Activated CD8-positive, alpha-beta memory T cell treated with anti-CD3 and anti-CD28 coated beads for 36 hours (primary cell): ENCODE results near the gene CD79B. TPM values are rescaled to one million over a fixed set of nuclear protein-coding genes. Genes with fewer than 3 reads are reported as not detected.

ENCODE experiments used
- CTCF ChIA-PET: fragments of 350-600 bp; sonication (Branson Sonifier 250); formaldehyde crosslinking; loops from one replicate; lab custom pipeline; 2021; ENCODE audit warnings: antibody characterized with exemption; lab: Charles Lee
- POLR2A ChIA-PET: fragments of 350-600 bp; sonication (Branson Sonifier 250); formaldehyde crosslinking; loops from one replicate; lab custom pipeline; 2021; ENCODE audit warnings: antibody characterized with exemption; lab: Charles Lee
- total RNA-seq, 2 experiments: library from RNA; stranded (reverse); gene quantifications; one replicate each; pipeline ENCODE4 v1.2.3, GENCODE V29; 2021

Gene CD79B
- total RNA-seq: 10 to 100 TPM; 23.4 to 23.9 TPM

DNA sequence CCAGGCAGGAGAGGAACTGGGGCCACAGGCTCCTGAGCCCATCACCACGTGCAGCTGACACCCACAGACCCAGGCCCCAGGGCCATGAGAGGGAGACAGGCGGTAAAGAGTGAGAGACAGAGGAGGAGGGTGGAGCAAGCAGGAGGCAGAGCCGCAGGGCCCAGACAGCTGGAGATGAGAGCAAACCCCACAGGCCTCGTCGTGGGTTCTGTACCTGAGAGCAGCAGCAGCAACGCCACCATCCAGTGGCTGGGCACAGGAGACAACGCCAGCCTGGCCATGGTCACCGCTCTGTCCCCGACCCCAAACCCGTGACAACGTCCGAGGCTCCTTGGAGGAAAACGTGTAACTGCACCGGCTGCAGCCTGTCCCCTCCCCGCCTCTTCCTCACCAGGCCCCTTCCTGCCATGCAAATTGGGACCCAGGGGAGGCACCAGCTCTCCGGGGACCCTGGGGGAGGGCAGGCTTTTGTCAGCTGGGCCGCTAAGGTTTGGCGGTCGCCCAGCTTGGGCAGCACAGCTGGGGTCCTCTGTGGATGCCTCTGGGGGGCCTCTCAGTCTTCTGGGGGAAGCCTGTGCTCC lies at the start of gene CD79B:
TSS of gene CD79B (minus strand) at position 351 of the 581 bp plus-strand sequence. CDS start at position 281, 70 bp downstream.
- POLR2A ChIA-PET: interaction anchor here (1.2 kb wide), 1 partner anchor 198 kb away, joined by 4 read pairs; the partner anchor contains the start of gene ERN1
- CTCF ChIA-PET: interaction anchor here (0.5 to 2.2 kb wide), 5 partner anchors 13 to 93 kb away, joined by 3 to 15 read pairs (median 5); partner anchors contain the start of gene GH1

DNA sequence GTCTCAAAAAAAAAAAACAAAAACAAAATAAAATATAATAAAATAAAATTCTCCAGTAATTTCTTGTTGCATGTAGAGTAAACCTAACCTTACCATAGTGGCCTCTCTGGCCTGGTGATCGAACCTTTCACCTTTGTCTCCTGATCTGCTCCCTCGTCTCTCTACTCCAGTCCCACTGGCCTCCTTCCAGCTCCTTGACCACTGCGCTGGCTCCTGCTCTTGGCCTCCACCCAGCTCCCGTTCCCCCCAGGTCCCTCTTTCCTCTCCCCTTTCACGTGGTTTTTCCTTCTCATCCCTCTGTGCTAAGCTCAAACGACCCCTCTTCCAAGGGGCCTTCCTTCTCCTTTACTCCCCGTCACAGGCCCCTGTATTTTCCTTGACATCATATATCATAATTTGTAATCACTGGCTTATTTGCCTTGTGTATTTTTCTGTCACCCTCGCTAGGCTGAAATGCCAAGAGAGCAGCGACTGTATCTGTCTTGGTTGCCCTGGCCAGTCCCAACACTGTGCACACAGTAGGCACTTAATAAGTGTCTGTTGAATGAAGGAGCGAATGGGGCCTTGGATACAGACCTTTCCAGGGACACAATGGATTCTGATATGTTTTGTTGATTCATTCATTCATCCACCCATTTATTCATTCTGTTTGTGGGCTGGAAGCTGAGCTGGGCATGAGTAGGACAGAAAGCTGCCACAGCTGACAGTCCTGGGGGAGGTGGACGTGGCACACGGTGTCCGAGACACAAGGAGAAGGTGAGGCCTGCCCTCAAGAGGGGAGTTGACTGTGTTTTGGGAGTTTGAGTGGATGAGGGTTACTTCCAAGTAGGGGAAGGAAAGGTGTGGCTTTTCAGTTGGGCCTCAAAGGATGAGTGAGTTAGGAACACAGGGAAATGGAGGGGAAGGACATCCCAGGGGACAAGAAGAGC lies 46.4 kb upstream of the CD79B start:
- ChIA-PET POLR2A (no interaction called here), CTCF (interaction anchor here (0.8 to 1.3 kb wide), 3 partner anchors 12 to 155 kb away, joined by 3 to 6 read pairs (median 3); no protein-coding TSS in a partner anchor)

DNA sequence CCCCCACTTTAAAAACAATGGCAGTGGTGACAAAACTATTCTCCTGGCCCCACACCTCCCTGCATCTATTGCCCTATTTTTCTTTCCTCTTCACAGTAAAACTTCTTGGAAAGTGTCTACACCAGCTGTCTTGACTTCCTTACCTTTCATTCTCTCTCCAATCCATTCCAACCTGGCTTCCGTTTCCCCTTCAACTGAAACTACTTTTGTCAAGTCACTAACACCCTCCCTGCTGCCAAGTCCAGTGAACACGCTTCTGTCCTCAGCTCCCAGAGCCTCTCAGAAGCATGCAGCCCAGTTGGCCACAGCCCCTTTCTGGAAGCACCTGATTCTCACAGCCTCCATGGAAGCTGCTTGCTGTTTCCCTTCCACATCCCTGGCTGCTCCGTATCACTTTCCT lies 44.6 kb upstream of the CD79B start:
- ChIA-PET POLR2A (no interaction called here), CTCF (interaction anchor here (2.3 kb wide), 1 partner anchor 30 kb away, joined by 9 read pairs; no protein-coding TSS in a partner anchor)

DNA sequence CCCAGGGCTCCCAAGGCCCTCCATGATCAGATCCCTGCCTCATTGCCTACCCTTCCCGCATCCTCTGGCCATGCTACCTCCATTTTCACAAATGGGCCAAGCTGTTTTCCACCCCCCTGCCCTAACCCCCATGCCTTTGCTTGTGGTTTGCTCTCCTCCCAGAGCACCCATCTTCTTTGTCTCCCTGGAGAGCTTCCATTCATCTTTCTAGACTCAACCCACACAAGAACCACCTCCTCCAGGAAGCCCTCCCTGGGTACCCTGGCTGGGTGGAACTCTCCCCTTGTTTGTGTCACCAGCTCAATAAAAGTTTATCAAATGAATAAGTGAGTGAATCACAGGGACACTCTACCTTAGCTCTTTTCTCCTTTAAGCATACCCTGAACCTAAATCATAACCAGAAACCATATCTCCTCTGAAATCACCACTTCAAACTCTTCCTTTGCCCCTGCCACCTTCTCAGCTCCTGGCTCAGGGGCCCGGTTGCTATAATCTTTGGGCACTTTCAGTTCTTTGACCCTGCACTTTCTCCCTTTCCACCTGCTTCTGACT lies 43.5 kb upstream of the CD79B start:
- POLR2A ChIA-PET: no interaction called here
- CTCF ChIA-PET: interaction anchor here (0.6 to 2.3 kb wide), 5 partner anchors 9 to 158 kb away, joined by 3 to 9 read pairs (median 4); no protein-coding TSS in a partner anchor

DNA sequence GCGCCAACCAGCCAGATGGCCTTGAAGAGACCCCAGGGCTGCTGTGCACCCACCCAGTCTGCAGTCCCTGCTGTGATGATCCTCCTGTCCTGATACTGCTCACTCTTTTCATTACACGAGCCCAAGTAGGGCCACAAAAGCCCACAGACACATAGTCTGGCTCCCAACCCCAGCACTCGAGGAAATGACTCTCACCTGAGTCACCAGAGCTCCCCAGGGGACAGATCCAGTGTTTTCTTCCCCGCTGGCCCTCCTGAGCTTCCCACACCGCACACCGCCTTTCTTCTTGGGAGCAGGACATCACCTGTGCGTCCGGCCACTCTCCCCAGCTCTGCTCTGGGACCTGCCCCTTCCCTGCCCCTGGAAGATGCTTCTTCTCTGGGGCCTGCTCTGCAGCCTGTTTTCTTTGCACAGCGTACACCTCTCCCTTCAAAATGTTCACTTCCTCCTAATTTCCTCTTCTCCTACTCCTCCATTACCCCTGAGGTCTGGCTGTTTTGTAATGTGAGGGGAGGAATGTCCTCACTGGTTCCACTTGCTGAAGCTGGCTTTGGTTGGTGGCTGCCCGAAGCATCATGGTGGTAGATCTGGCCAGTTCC lies 42.6 kb upstream of the CD79B start:
- ChIA-PET CTCF (interaction anchor here (1.1 to 2.3 kb wide), 4 partner anchors 10 to 54 kb away, joined by 3 to 9 read pairs (median 4); no protein-coding TSS in a partner anchor), POLR2A (no interaction called here)

DNA sequence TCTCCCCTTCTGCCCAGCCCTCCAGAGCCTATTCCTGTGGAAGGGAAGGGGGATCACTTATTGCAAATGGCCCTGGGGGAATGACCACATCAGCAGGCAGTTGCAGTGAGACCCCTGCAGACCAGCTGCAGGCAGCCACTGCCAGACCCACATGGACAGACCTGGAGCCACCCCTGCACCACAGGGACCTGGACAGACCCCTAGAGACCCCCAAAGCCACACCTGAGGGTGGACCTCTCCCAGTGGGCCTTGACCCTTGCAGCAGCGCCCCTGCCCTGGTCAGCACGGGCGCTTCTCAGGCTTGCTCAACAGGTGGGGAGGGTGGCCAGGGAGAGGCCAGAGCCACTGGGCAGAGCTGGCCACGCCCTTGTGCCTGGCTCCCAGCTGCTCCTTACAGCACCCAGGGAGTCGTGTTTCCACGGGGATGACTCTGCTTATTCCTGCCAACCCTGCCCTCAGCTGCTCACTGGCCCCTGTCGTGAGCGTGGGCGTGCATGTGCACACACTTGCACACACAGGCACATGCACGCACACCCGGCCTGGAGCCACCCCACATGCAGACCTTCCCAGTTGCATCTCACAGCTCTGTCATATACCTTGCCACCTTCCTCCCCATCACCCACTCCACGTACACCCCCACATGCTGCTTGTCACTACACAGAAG lies 41.9 kb upstream of the CD79B start:
- ChIA-PET POLR2A (no interaction called here), CTCF (interaction anchor here (1.4 to 2.3 kb wide), 3 partner anchors 16 to 55 kb away, joined by 3 to 9 read pairs (median 5); no protein-coding TSS in a partner anchor)

DNA sequence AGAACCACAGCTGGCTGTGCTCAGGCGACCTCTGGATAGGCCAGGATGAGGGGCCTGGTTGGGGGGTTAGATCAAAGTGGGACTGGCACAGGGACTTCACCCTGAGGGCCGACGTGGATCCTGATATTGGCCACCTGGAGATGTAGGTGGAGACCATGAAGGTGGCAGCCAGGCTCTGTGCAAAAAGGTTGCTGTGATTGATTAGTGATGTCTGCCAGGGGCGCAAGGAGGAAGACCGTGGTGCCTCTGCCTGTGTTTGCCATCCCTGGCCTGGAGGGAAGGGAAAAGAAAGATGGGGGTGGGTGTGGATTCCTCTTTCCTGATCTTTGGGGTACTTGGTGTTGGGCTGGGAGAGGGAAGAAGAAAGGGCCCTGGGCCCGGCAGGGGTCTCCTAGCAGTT lies 41.1 kb upstream of the CD79B start:
- CTCF ChIA-PET: no interaction called here
- POLR2A ChIA-PET: no interaction called here

DNA sequence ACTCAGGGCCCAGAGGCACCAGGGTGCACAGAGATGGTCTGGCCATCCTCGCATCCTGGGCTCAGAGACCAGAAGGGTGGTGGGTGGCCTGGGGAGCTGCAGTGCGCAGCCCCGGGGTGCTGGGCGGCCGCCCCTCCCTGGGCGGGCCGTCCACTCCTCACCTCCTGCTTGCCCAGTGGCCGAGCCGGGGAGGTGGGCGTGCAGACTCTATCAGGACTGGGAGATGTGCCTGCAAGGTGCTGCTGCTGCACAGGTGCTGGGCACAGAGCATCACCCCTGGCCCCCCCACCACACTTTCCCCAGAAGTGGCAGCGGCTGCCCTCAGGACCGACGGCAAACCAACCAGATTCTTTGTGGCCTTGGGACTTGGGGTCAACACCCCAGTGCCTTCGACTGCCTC lies 40.7 kb upstream of the CD79B start, which contains the start of gene SCN4A:
TSS of gene SCN4A (minus strand) at position 123 of the 400 bp plus-strand sequence. CDS start at position 46, 77 bp downstream.
- POLR2A ChIA-PET: no interaction called here
- CTCF ChIA-PET: no interaction called here

DNA sequence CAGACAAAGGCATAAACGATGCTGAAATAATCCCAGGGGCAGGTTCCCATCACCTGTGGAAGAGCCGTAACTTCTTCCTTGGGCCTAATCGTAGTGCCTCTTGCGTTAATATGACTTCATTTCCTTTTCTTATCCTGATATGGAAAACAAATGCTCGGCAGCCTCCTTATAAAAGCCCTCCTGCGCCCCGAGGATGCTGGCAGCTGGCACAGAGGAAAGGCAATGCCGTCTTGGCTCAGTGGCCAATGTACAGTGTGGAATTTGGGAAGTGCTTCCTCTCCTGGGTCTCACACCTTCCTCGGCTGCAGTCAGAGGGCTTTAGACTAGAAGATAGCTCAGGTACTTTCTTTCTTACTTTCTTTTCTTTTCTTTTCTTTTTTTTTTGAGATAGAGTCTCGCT lies 37.1 kb upstream of the CD79B start:
- ChIA-PET CTCF (interaction anchor here (0.8 to 1.4 kb wide), 3 partner anchors 15 to 49 kb away, joined by 3 read pairs; no protein-coding TSS in a partner anchor), POLR2A (no interaction called here)

DNA sequence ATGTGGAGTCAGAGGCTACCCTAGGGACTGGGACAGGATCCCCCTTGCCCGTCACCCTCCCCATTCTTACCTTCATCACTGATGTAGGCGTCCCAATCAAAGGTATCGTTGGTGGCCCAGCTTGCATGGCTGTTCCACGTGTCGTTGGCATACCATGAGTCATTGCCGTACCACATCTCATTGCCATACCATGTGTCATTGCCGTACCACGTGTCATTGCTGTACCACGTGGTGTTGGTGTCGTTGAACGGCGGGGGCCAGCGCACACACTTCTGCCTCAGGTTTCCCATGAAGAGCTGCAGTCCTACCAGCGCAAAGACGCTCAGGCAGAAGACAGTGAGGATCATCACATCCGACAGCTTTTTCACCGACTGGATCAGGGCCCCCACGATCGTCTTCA lies 35.8 kb upstream of the CD79B start:
- POLR2A ChIA-PET: interaction anchor here (0.6 kb wide), 1 partner anchor 27 kb away, joined by 12 read pairs; no protein-coding TSS in a partner anchor

DNA sequence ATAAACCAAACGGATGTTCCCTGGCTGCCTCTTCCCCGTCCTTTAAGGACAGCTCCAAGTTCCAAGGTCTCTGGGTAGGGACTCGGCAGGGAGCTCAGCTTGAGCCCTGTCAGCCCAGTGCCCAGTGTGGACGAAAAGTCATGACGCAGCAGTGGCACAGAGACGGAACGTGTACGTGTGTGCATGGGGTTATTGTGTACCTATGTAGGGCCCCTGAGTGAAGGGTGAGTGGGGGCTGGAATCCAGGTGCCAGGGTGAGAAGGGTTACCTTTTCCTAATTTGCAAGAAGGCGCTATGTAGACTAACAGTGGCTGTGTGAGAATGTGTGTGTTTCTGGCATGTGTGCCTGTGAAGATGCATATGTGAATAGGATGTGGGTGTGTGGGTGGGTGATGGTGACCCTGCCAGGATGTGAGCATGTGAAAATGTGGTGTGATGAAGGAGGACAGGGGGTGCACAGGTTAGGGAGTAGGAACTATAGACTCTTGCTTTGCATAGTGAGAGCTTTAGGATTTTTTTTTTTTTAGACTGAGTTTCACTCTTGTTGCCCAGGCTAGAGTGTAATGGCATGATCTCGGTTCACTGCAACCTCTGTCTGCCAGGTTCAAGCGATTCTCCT lies 34.6 kb upstream of the CD79B start:
- ChIA-PET POLR2A (interaction anchor here (0.5 to 0.6 kb wide), 2 partner anchors 12 to 250 kb away, joined by 3 read pairs; no protein-coding TSS in a partner anchor), CTCF (interaction anchor here (0.6 to 2.5 kb wide), 6 partner anchors 8 to 117 kb away, joined by 3 to 13 read pairs (median 3); partner anchors contain the start of gene ICAM2)

More for the DNA sequence above, 35.8 kb upstream of the CD79B start:
- CTCF ChIA-PET: interaction anchor here (0.6 to 2.5 kb wide), 6 partner anchors 18 to 298 kb away, joined by 3 to 13 read pairs (median 4); no protein-coding TSS in a partner anchor

DNA sequence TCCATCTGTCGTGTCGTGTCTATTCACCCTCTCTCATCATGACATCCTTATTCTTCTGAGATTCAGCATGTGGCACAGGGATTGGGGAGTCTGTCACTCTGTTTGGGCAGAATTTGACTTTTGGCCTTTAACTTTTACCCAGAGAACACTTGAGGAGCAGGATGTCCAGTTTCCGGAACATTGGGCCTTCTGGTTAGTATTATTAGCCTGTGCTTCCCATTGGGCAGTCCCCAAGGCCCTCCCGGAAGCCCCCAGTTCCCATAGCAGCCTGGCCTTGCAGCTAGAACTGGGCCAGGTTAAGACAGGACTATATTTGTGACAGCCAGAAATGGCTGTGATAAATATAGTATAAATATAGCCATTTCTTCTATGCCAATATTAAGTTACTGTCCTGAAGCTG lies 31.0 kb upstream of the CD79B start:
- POLR2A ChIA-PET: no interaction called here
- CTCF ChIA-PET: no interaction called here

DNA sequence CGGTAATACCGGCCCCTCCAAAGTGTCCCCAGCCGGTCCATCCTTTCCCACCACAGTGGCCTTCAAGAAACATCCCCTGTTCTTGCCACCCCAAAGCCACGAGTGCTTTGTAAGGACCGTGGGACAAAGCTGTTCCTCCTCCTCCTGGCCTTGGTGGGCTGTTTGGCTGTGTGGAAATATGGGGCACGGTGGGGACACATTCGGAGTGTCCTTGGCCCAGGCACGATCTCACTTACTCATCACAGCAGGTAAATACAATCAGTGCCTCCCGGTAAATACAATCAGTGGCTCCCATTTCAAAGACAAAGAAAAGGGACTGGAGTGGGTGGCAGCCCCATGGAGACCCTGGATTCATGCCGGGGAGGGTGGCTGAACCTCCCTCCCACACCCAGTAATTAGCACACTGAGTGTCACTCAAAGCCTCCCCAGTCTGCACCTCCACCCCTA lies 30.2 kb upstream of the CD79B start:
- ChIA-PET POLR2A (interaction anchor here (1.2 kb wide), 1 partner anchor 15 kb away, joined by 3 read pairs; no protein-coding TSS in a partner anchor), CTCF (interaction anchor here (1.5 to 1.7 kb wide), 3 partner anchors 15 to 50 kb away, joined by 4 to 7 read pairs (median 6); no protein-coding TSS in a partner anchor)

DNA sequence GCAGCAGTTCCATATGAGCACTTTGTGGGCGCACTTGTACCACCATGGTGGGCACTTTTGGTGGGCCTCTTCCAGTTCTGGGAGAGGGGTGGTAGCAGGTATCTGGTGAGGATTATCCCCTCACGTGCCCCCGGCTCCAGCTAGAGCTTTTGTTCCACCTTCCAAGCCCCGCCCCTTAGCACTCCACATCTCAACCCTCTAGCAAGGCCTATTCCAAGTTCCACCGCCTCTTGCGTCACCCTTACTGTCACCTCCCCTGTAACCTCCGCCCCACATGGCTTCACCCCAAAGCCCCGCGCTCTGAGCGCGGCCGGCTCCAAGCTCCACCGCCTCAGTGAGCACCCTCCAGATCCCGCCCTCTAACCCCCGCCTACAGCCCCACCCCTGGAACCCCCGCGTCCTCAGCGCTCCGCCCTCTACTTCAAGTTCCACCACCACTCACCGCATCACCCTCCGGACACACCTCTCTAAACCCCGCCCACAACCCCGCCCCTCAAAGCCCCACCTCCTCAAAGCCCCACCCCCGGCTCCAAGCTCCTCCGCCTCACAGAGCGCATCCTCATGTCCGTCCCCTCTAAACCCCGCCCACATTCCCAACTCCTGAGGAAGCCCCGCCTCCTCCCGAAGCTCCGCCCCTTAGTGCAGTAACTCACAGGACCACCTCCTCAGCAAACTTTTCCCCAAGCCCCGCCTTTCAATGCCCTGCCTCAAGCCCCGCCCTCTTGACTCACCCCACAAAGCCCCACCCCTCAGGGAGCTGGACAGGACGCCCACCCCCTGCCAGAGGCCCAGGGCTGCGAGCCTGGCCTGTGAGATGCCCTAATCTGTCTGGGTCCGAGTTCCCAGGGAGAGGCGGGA lies 29.5 kb upstream of the CD79B start:
- ChIA-PET CTCF (interaction anchor here (0.6 to 1.7 kb wide), 5 partner anchors 14 to 83 kb away, joined by 3 to 7 read pairs (median 4); no protein-coding TSS in a partner anchor), POLR2A (interaction anchor here (1.2 kb wide), 1 partner anchor 15 kb away, joined by 3 read pairs; no protein-coding TSS in a partner anchor)

DNA sequence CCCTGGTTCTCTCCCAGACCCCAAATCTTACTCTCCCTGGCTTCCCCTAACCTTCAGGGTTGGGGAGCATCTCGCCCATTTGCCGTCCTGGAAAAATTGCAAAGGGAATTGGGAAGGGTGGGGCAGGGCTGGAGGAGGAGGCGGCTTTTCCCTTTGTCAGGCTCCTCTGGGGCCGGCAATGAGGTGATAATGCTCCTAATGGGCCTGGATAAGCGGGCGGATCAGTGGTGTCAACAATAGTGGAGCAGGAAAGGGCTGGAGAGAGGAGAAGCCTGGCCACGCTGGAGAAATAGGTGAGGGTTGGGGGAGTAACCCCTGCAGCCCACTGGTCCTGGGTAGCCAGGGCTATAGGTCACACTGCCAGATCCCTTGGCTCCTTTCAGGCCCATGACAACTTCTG lies 28.3 kb upstream of the CD79B start:
- ChIA-PET POLR2A (no interaction called here), CTCF (no interaction called here)

DNA sequence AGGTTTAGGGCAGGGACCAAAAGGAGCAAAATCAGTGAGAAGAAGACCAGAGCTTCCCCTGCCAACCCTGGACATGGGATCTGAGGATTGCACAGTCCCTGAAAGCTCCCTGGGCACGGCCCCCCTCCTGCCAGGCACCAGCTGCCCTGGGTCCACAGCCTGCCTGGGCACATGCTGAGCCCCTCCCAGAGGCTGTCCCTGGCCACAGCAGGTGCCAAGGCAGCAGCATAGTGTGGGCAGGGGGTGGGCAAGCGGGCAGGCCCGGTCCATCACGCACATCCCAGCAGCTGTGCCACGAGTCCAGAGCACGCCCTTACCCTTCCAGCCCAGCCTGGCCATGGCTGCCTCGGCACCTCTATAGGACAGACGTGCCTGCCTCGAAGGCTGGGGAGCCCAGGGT lies 27.9 kb upstream of the CD79B start:
- CTCF ChIA-PET: no interaction called here
- POLR2A ChIA-PET: no interaction called here
